NB4 (cell line): ENCODE results near the gene NHERF1.

ENCODE experiments used
- CTCF ChIP-seq: IDR thresholded peaks from one replicate; pipeline ENCODE4 v1.5.1; 2012; ENCODE audit warnings: low read depth, low read length
- MAX ChIP-seq: IDR thresholded peaks from 2 replicates; pipeline ENCODE4 v1.6.1; 2011; ENCODE audit warnings: low read depth, low read length
- POLR2A ChIP-seq: IDR thresholded peaks from 2 replicates; pipeline ENCODE4 v1.6.1; 2011; ENCODE audit warnings: mild to moderate bottlenecking; ENCODE audit not compliant: insufficient read length; ENCODE audit errors: extremely low read depth

- no peak for TF ChIP-seq POLR2A
- no peak for TF ChIP-seq CTCF
- TF ChIP-seq MAX: no peak
These were observed 17.2 kb upstream of the NHERF1 start for GRCh38 chr17:74731347-74731605.
